Small intestine (tissue), 7 donors: ENCODE results near the gene PRLR. TPM values are rescaled to one million over a fixed set of nuclear protein-coding genes. Genes with fewer than 3 reads are reported as not detected.
A peak's percentile ranks its signal among the peaks of the same experiment; 100 is the strongest.

Source experiments
- DNase-seq, 2 donors: peaks; one replicate each; pipeline versions ENCODE4 v3.0.0 to v3.0.0-alpha.2; 2013
- FAIRE-seq: peaks from 2 replicates; lab custom pipeline; 2012; peaks lifted over from hg19 to GRCh38; lab: Jason Lieb, UNC
- H3K27ac ChIP-seq, 3 donors: one replicate each; pipeline ENCODE4 v1.5.1; 2013; ENCODE audit warnings: low read length in 2 of 3, mild to moderate bottlenecking in 2 of 3, control low read depth in 1 of 3, inconsistent platforms in 1 of 3, low read depth in 1 of 3, moderate library complexity in 1 of 3
- H3K27me3 ChIP-seq, 3 donors: one replicate each; pipeline ENCODE4 v1.6.1; 2013; ENCODE audit warnings: low read length in 3 of 3, inconsistent platforms in 1 of 3; ENCODE audit not compliant: control insufficient read depth in 3 of 3, insufficient read depth in 3 of 3
- H3K36me3 ChIP-seq, 3 donors: one replicate each; pipeline ENCODE4 v1.6.1; 2013; ENCODE audit warnings: low read length in 3 of 3, inconsistent platforms in 1 of 3, low read depth in 1 of 3, mild to moderate bottlenecking in 1 of 3, moderate library complexity in 1 of 3; ENCODE audit not compliant: control insufficient read depth in 3 of 3, insufficient read depth in 2 of 3
- H3K4me1 ChIP-seq, 3 donors: one replicate each; pipeline ENCODE4 v1.6.1; 2013; ENCODE audit warnings: low read length in 2 of 3, inconsistent platforms in 1 of 3, low read depth in 1 of 3, mild to moderate bottlenecking in 1 of 3, moderate library complexity in 1 of 3; ENCODE audit not compliant: control insufficient read depth in 3 of 3, insufficient read depth in 2 of 3
- H3K4me3 ChIP-seq, 3 donors: one replicate each; pipeline ENCODE4 v1.5.1; 2013; ENCODE audit warnings: low read length in 3 of 3, control low read depth in 1 of 3, inconsistent platforms in 1 of 3, low read depth in 1 of 3, mild to moderate bottlenecking in 1 of 3, moderate library complexity in 1 of 3
- H3K9me3 ChIP-seq, 2 donors: one replicate each; pipeline ENCODE4 v1.6.1; 2013; ENCODE audit warnings: low read depth in 1 of 2, low read length in 1 of 2; ENCODE audit not compliant: control insufficient read depth in 2 of 2, insufficient read depth in 1 of 2
- WGBS, 3 donors: extraction: QIAGEN DNeasy Blood & Tissue Kit; methylation state at CpG; one replicate each; pipeline ENCODE4 v1.1.7; 2013; 5-methylcytosine and 5-hydroxymethylcytosine counted together
- polyA plus RNA-seq, 4 donors: library from polyadenylated mRNA; stranded (reverse) in 3 of 4; unstranded in 1 of 4; fragments of 200-250 nt in 3 of 4; fragments of 120-200 nt in 1 of 4; gene quantifications; one replicate each; pipeline versions ENCODE4 v1.2.1 to v1.2.3, GENCODE V29; 2013
- donor health status: healthy with polysubstance abuse.
- donor health status: control.
- donor health status: control.
- donor health status: Bipolar disorder and iron deficiency.
- donor health status: healthy.

The PRLR gene
- polyA plus RNA-seq, 4 donors = 1.4 to 84.6 (median 2.9) TPM

GRCh38 chr5:35010676-35011075 is 219.6 kb downstream of the PRLR start:
- no peak for FAIRE-seq
- no peaks in the 10 kb centered on the region for H3K9me3 ChIP-seq
- no peaks in the 10 kb centered on the region for H3K27me3 ChIP-seq
- DNase-seq = no peak
- H3K27ac ChIP-seq = no peak overlapping the region
- no peak overlapping the region for H3K4me3 ChIP-seq
- no peaks in the 10 kb centered on the region for H3K4me1 ChIP-seq
- H3K36me3 ChIP-seq = no peaks in the 10 kb centered on the region

DNA sequence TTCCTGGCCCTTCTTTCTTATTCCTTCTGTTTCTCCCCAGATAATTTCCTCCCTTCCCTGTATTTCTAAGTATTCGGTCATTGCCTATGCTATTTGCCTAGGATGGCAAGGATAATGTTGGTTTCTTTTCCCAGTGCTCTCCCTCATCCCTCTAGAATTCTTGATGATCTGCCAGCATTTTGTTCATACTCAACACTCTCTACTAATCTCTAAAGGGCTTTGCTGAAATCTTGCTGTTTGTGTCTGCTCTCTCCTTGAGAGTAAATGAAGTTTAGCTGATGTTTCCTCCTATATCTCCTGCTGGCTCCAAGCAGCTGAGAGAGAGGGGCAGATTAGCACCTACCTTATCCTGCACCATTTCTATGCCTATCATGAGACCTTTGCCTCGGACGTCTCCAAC is 220.6 kb downstream of the PRLR start:
- Histone ChIP-seq H3K9me3 (no peaks in the 10 kb centered on the region), H3K27ac (no peak overlapping the region), H3K27me3 (no peaks in the 10 kb centered on the region), H3K4me3 (no peak overlapping the region), H3K4me1 (no peaks in the 10 kb centered on the region), H3K36me3 (no peaks in the 10 kb centered on the region)
- DNase-seq (no peak), FAIRE-seq (no peak)
- WGBS, 3 donors = 93 to 96% (median 93%) methylated on average over 3 of the region's 3 CpGs

- FAIRE-seq (no peak), DNase-seq (no peak)
- H3K4me1 ChIP-seq = no peaks in the 10 kb centered on the region
- H3K36me3 ChIP-seq = no peaks in the 10 kb centered on the region
- WGBS, 3 donors = 73 to 81% (median 74%) methylated on average over 2 of the region's 2 CpGs
- H3K4me3 ChIP-seq = no peak overlapping the region
- no peaks in the 10 kb centered on the region for H3K9me3 ChIP-seq
- no peak overlapping the region for H3K27ac ChIP-seq
- H3K27me3 ChIP-seq = no peaks in the 10 kb centered on the region
Observed at GRCh38 chr5:35009019-35009418, 221.3 kb downstream of the PRLR start.

DNA sequence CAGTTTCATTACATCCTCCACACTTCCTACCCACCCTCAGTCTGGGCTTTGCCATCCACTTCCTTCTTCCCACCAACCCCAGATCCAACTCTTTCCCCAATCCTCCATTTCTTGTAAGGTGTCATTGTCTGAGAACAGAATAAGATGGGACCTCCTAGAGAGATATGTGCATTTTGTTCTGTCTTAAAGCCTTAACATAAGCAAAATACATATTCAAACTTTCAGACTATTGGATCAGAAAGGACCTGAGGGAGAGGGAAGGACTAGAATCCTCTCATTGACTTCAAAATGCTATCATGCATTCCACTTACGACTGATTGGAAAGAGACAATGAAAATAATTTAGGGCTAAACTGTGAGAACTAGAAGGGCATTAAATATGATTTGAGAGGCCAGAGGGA is 225.5 kb downstream of the PRLR start:
- Histone ChIP-seq H3K36me3 (peaks cover 0 to 8% (median 0%) of the 10 kb centered on the region in 3 donors), H3K27me3 (no peaks in the 10 kb centered on the region), H3K9me3 (no peaks in the 10 kb centered on the region), H3K27ac (no peak overlapping the region), H3K4me1 (no peaks in the 10 kb centered on the region), H3K4me3 (no peak overlapping the region)
- DNase-seq (no peak), FAIRE-seq (no peak)
- 88 to 94% (median 92%) methylated on average over 1 of the region's 1 CpG for WGBS, 3 donors

- H3K27ac ChIP-seq = no peak overlapping the region
- no peak for DNase-seq
- no peak overlapping the region for H3K4me3 ChIP-seq
- FAIRE-seq = no peak
- WGBS, 3 donors = 75 to 83% (median 76%) methylated on average over 5 of the region's 5 CpGs
- H3K27me3 ChIP-seq = no peaks in the 10 kb centered on the region
- no peaks in the 10 kb centered on the region for H3K9me3 ChIP-seq
- peaks cover 0 to 8% (median 0%) of the 10 kb centered on the region in 3 donors for H3K36me3 ChIP-seq
- H3K4me1 ChIP-seq = no peaks in the 10 kb centered on the region
Observed at GRCh38 chr5:35004200-35004599, 226.1 kb downstream of the PRLR start.

DNA sequence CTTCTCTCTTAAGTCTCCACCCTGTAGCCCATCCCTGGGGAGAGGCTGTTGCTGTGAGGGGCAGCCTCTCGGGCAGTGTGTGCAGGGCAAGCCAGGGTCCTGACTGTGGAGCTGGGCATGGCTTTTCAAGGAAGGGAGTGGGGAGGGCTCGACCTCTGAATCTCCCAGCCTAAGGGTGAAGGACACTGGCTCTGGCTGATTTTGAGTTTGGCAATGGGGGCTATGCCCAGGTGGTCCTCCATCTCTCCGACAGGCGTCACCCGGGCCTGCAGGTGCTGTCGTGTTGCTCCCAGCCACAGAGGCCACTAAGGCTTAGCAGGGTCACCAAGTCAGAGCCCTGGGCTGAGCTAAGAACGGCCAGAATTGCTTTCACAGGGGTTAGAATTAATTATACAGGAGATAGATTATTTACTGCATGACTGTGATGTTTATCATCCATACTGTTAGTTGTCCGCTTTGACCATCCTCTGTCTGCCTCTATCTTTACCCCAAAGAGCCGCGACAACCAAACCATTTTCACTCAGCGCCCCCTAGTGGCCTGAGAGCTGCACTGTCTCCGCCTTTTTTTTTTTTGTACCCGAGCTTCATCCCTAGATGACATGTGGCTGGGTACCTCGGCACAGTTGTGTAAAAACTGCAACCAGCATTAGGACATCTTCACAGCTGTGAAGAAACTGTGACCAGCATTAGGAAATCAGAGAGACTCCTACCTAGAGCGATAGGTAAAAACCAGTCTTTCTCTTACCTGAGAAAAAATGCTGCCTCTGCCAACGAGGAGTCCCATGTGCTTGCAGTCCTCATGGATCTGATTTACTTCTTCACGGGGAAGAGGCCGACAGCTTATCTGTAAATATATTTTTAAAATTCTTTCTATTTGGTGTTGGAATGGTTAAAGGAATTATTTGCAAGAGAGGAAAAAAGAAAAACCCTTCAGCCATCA is 227.0 kb downstream of the PRLR start:
- Histone ChIP-seq H3K27ac (no peak overlapping the region), H3K4me1 (no peaks in the 10 kb centered on the region), H3K4me3 (no peak overlapping the region), H3K9me3 (no peaks in the 10 kb centered on the region), H3K27me3 (no peaks in the 10 kb centered on the region), H3K36me3 (peaks cover 0 to 8% (median 0%) of the 10 kb centered on the region in 3 donors)
- WGBS, 3 donors = 37 to 43% (median 42%) methylated on average over 18 of the region's 18 CpGs
- DNase-seq (peak; percentile 63 to 66), FAIRE-seq (no peak)

- Histone ChIP-seq H3K4me1 (no peaks in the 10 kb centered on the region), H3K27ac (no peak overlapping the region), H3K27me3 (no peaks in the 10 kb centered on the region), H3K4me3 (no peak overlapping the region), H3K9me3 (no peaks in the 10 kb centered on the region), H3K36me3 (peaks cover 0 to 8% (median 0%) of the 10 kb centered on the region in 3 donors)
- DNase-seq (no peak), FAIRE-seq (no peak)
- 88 to 93% (median 91%) methylated on average over 6 of the region's 6 CpGs for WGBS, 3 donors
Observed at GRCh38 chr5:35002459-35002858, 227.8 kb downstream of the PRLR start.

DNA sequence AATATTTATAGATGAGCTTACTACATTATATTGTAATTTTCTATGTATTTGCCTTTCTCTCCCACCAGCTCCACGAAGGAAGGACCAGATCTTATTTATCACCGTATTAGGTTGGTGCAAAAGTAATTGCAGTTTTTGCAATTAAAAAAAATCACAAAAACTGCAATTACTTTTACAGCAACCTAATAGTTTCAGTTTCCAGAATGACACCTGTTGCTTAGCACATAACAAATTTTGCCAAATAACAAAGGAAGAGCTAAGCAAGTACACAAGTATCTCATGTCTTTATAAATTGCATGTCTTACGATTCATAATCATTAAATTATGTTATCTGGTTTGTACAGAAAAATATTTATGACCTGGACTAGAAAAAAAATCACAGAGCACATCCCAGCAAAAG is 228.4 kb downstream of the PRLR start:
- FAIRE-seq = no peak
- H3K36me3 ChIP-seq = peaks cover 0 to 10% (median 0%) of the 10 kb centered on the region in 3 donors
- H3K4me1 ChIP-seq = no peaks in the 10 kb centered on the region
- no peak overlapping the region for H3K4me3 ChIP-seq
- no peaks in the 10 kb centered on the region for H3K9me3 ChIP-seq
- no peak for DNase-seq
- WGBS, 3 donors = 50 to 76% (median 61%) methylated on average over 3 of the region's 3 CpGs
- H3K27me3 ChIP-seq = no peaks in the 10 kb centered on the region
- no peak overlapping the region for H3K27ac ChIP-seq
